HepG2 (cell line): Measurements from ENCODE around the gene TTBK1. TPM values are rescaled to one million over a fixed set of nuclear protein-coding genes. Genes with fewer than 3 reads are reported as not detected.

ENCODE experiments used
- IRX3 ChIP-seq: sonication (generic); formaldehyde crosslinking; IDR thresholded peaks from 2 replicates; pipeline ENCODE4 v1.8.1; 2023; ENCODE audit warnings: mild to moderate bottlenecking, low read depth, missing genetic modification reagents, borderline replicate concordance
- KLF15 ChIP-seq: sonication (generic); formaldehyde crosslinking; IDR thresholded peaks from 2 replicates; pipeline ENCODE4 v1.8.1; 2023; ENCODE audit warnings: borderline replicate concordance, mild to moderate bottlenecking, inconsistent platforms, missing genetic modification reagents, mixed read lengths
- MTF1 ChIP-seq: sonication (generic); formaldehyde crosslinking; IDR thresholded peaks from 2 replicates; pipeline ENCODE4 v1.5.0; 2020; ENCODE audit warnings: missing genetic modification reagents
- PAX8 ChIP-seq: sonication (generic); formaldehyde crosslinking; IDR thresholded peaks from 2 replicates; pipeline ENCODE4 v1.8.0; 2022; ENCODE audit warnings: mild to moderate bottlenecking, missing genetic modification reagents, borderline replicate concordance
- SRSF1 ChIP-seq: fragments of 200-400 bp; formaldehyde crosslinking; optimal IDR thresholded peaks from 2 replicates; pipeline ENCODE3; 2017; ENCODE audit warnings: mild to moderate bottlenecking, low read depth, low read length, moderate library complexity
- TBX2 ChIP-seq: sonication (generic); formaldehyde crosslinking; IDR thresholded peaks from 2 replicates; pipeline ENCODE4 v1.5.0; 2020; ENCODE audit warnings: missing genetic modification reagents, mild to moderate bottlenecking, borderline replicate concordance
- TRIM24 ChIP-seq: sonication (generic); formaldehyde crosslinking; IDR thresholded peaks from 2 replicates; pipeline ENCODE4 v1.8.0; 2022; ENCODE audit warnings: mild to moderate bottlenecking, missing genetic modification reagents
- ZBTB37 ChIP-seq: sonication (generic); formaldehyde crosslinking; IDR thresholded peaks from 2 replicates; pipeline ENCODE4 v1.4.0; 2020; ENCODE audit warnings: mild to moderate bottlenecking, missing genetic modification reagents
- ZBTB39 ChIP-seq: sonication (generic); formaldehyde crosslinking; IDR thresholded peaks from 2 replicates; pipeline ENCODE4 v1.5.0; 2020; ENCODE audit warnings: missing genetic modification reagents
- ZIK1 ChIP-seq: sonication (generic); formaldehyde crosslinking; IDR thresholded peaks from 2 replicates; pipeline ENCODE4 v1.5.0; 2020; ENCODE audit warnings: mild to moderate bottlenecking, low read depth, missing genetic modification reagents, borderline replicate concordance
- ZNF12 ChIP-seq: sonication (generic); formaldehyde crosslinking; IDR thresholded peaks from 2 replicates; pipeline ENCODE4 v1.5.0; 2020; ENCODE audit warnings: missing genetic modification reagents
- ZNF337 ChIP-seq: sonication (generic); formaldehyde crosslinking; IDR thresholded peaks from 2 replicates; pipeline ENCODE4 v1.5.1; 2020; ENCODE audit warnings: missing genetic modification reagents, low read depth, mild to moderate bottlenecking, borderline replicate concordance
- ZNF431 ChIP-seq: sonication (generic); formaldehyde crosslinking; IDR thresholded peaks from 2 replicates; pipeline ENCODE4 v1.9.0; 2022; ENCODE audit warnings: missing genetic modification reagents, low read depth, mild to moderate bottlenecking, borderline replicate concordance
- ZNF773 ChIP-seq: sonication (generic); formaldehyde crosslinking; IDR thresholded peaks from 2 replicates; pipeline ENCODE4 v1.4.0; 2020; ENCODE audit warnings: missing genetic modification reagents, borderline replicate concordance
- ZNF891 ChIP-seq: sonication (generic); formaldehyde crosslinking; IDR thresholded peaks from 2 replicates; pipeline ENCODE4 v1.5.0; 2020; ENCODE audit warnings: mild to moderate bottlenecking, missing genetic modification reagents
- ZSCAN21 ChIP-seq: sonication (generic); formaldehyde crosslinking; IDR thresholded peaks from 2 replicates; pipeline ENCODE4 v1.8.0; 2022; ENCODE audit warnings: mild to moderate bottlenecking, missing genetic modification reagents, moderate library complexity, borderline replicate concordance
- polyA plus RNA-seq, 8 experiments: library from polyadenylated mRNA; depleted of rRNA in 3 of 8; stranded (reverse) in 7 of 8; unstranded in 1 of 8; fragments of >200 nt; fragmentation: Illumina TruSeq in 4 of 8; extraction: Trizol in 4 of 8; gene quantifications; 2 replicates each; pipeline versions ENCODE4 v1.2.1 to v1.2.3, GENCODE V29; 2011 to 2016; ENCODE audit warnings: low read depth in 4 of 8, missing spikeins in 1 of 8, mixed read lengths in 1 of 8; ENCODE audit not compliant: insufficient read depth in 1 of 8
- total RNA-seq, 5 experiments: library from RNA; depleted of rRNA; stranded (reverse); fragments of >200 nt; fragmentation: Illumina TruSeq; extraction: Trizol; gene quantifications; 2 replicates each; pipeline ENCODE4 v1.2.3, GENCODE V29; 2016; ENCODE audit warnings: low read depth in 1 of 5
- TF ChIP-seq, protein P1 (sequence below): sonication (generic); formaldehyde crosslinking; IDR thresholded peaks from 2 replicates; pipeline ENCODE4 v1.4.0; 2020; ENCODE audit warnings: missing genetic modification reagents
- TF ChIP-seq, protein P2 (sequence below): sonication (generic); formaldehyde crosslinking; IDR thresholded peaks from 2 replicates; pipeline ENCODE4 v1.8.0; 2022; ENCODE audit warnings: mild to moderate bottlenecking, missing genetic modification reagents, borderline replicate concordance
- TF ChIP-seq, protein P3 (sequence below): sonication (generic); formaldehyde crosslinking; IDR thresholded peaks from 2 replicates; pipeline ENCODE4 v1.4.0; 2020; ENCODE audit warnings: low read depth, mild to moderate bottlenecking, missing genetic modification reagents

The TTBK1 gene
- total and polyA plus RNA-seq, 2 of the 13 experiments (the other 11 are each of a cell fraction or from before 2014, with no cell fraction given): 0.24 to 0.33 TPM

GRCh38 chr6:43263314-43264178, 20.3 kb downstream of the TTBK1 start (continued):
- no peak for TF ChIP-seq ZNF773 (CRISPR knock-in tag)
- no peak; the same call in 1 of the 2 replicates for TF ChIP-seq TRIM24
- TF ChIP-seq ZSCAN21: no peak; the same call in 1 of the 2 replicates
- TF ChIP-seq PAX8 (CRISPR knock-in tag): no peak
- TF ChIP-seq, protein P1, sequence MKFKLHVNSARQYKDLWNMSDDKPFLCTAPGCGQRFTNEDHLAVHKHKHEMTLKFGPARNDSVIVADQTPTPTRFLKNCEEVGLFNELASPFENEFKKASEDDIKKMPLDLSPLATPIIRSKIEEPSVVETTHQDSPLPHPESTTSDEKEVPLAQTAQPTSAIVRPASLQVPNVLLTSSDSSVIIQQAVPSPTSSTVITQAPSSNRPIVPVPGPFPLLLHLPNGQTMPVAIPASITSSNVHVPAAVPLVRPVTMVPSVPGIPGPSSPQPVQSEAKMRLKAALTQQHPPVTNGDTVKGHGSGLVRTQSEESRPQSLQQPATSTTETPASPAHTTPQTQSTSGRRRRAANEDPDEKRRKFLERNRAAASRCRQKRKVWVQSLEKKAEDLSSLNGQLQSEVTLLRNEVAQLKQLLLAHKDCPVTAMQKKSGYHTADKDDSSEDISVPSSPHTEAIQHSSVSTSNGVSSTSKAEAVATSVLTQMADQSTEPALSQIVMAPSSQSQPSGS (CRISPR knock-in tag): peak; percentile 84
- TF ChIP-seq ZNF431 (CRISPR knock-in tag): no peak
- no peak for TF ChIP-seq ZBTB39
- TF ChIP-seq MTF1 (CRISPR knock-in tag): no peak
- no peak for TF ChIP-seq TBX2
- TF ChIP-seq IRX3: 0 out of 2 replicates have a peak, but pooled peaks have one; percentile 38
- 0 out of 2 replicates have a peak, but pooled peaks have one; percentile 46 for TF ChIP-seq ZNF337 (CRISPR knock-in tag)
- peak; percentile 65; the same call in 1 of the 2 replicates for TF ChIP-seq ZNF12
- TF ChIP-seq KLF15: no peak
- no peak for TF ChIP-seq ZBTB37
- TF ChIP-seq, protein P2, sequence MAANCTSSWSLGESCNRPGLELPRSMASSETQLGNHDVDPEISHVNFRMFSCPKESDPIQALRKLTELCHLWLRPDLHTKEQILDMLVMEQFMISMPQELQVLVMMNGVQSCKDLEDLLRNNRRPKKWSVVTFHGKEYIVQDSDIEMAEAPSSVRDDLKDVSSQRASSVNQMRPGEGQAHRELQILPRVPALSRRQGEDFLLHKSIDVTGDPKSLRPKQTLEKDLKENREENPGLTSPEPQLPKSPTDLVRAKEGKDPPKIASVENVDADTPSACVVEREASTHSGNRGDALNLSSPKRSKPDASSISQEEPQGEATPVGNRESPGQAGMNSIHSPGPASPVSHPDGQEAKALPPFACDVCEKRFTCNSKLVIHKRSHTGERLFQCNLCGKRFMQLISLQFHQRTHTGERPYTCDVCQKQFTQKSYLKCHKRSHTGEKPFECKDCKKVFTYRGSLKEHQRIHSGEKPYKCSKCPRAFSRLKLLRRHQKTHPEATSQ: 0 out of 2 replicates have a peak, but pooled peaks have one; percentile 31
- no peak for TF ChIP-seq ZIK1
- no peak for TF ChIP-seq SRSF1
- TF ChIP-seq, protein P3, sequence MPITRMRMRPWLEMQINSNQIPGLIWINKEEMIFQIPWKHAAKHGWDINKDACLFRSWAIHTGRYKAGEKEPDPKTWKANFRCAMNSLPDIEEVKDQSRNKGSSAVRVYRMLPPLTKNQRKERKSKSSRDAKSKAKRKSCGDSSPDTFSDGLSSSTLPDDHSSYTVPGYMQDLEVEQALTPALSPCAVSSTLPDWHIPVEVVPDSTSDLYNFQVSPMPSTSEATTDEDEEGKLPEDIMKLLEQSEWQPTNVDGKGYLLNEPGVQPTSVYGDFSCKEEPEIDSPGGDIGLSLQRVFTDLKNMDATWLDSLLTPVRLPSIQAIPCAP: no peak
- peak; percentile 80; the same call in 1 of the 2 replicates for TF ChIP-seq ZNF891
